HG03064 (cell line): ENCODE results near the gene ATL2.
"Not testable (repeated sequence)": the region's sequence is repeated elsewhere in the genome, so short reads cannot be mapped to it uniquely, and the experiment has no call there.

Experiments used
- ATAC-seq: cut with Tn5 transposase; IDR thresholded peaks from one replicate; pipeline ENCODE4 v1.9.1; 2021; ENCODE audit warnings: low read depth; ENCODE audit not compliant: unreplicated experiment

Gene ATL2

GRCh38 chr2:38343212-38343611 is 33.9 kb downstream of the ATL2 start:
- no peak for ATAC-seq

- no peak for ATAC-seq
These were observed 40.5 kb downstream of the ATL2 start for GRCh38 chr2:38336621-38337020.

GRCh38 chr2:38330754-38331153 is 46.3 kb downstream of the ATL2 start:
- no peak for ATAC-seq

- no peak for ATAC-seq
These were observed 49.5 kb downstream of the ATL2 start for GRCh38 chr2:38327580-38327979.

GRCh38 chr2:38323623-38324022 is 53.5 kb downstream of the ATL2 start:
- ATAC-seq: no peak

GRCh38 chr2:38322224-38322914 is 54.7 kb downstream of the ATL2 start:
- no peak for ATAC-seq

GRCh38 chr2:38319240-38319639 is 57.8 kb downstream of the ATL2 start:
- not testable (repeated sequence) for ATAC-seq

GRCh38 chr2:38317725-38318124 is 59.3 kb downstream of the ATL2 start:
- no peak for ATAC-seq

- ATAC-seq: no peak
These were observed 61.3 kb downstream of the ATL2 start for GRCh38 chr2:38315707-38316333.

- no peak for ATAC-seq
These were observed 68.3 kb downstream of the ATL2 start for GRCh38 chr2:38308821-38309220.

GRCh38 chr2:38301969-38302702 is 74.9 kb downstream of the ATL2 start:
- no peak for ATAC-seq

GRCh38 chr2:38301340-38301968 is 75.6 kb downstream of the ATL2 start:
- peak; percentile 62 for ATAC-seq

GRCh38 chr2:38298539-38298938 is 78.5 kb downstream of the ATL2 start:
- ATAC-seq: no peak

GRCh38 chr2:38296197-38296780 is 80.8 kb downstream of the ATL2 start:
- ATAC-seq: no peak

GRCh38 chr2:38294597-38294996 is 82.5 kb downstream of the ATL2 start:
- no peak for ATAC-seq

GRCh38 chr2:38293152-38293865 is 83.8 kb downstream of the ATL2 start:
- ATAC-seq: no peak

GRCh38 chr2:38290332-38290731 is 86.7 kb downstream of the ATL2 start:
- no peak for ATAC-seq

GRCh38 chr2:38284971-38285370 is 92.1 kb downstream of the ATL2 start:
- no peak for ATAC-seq

GRCh38 chr2:38281095-38281742 is 95.9 kb downstream of the ATL2 start:
- no peak for ATAC-seq

GRCh38 chr2:38279201-38279600 is 97.9 kb downstream of the ATL2 start:
- ATAC-seq: no peak
